GM12891 (cell line): ENCODE results near the gene SORCS1.

Source experiments
- PAX5 ChIP-seq: IDR thresholded peaks from 2 replicates; pipeline ENCODE4 v1.6.1; 2011; ENCODE audit warnings: low read length, moderate library complexity, mild to moderate bottlenecking; ENCODE audit not compliant: insufficient read depth, severe bottlenecking
- POLR2A ChIP-seq: IDR thresholded peaks from 2 replicates; pipeline ENCODE4 v1.6.1; 2011; ENCODE audit warnings: low read depth, low read length, control low read depth
- POLR2AphosphoS5 ChIP-seq: IDR thresholded peaks from 2 replicates; pipeline ENCODE4 v1.6.1; 2011; ENCODE audit warnings: low read depth, low read length, control low read depth
- POU2F2 ChIP-seq: IDR thresholded peaks from 2 replicates; pipeline ENCODE4 v1.6.1; 2011; ENCODE audit warnings: low read depth, mild to moderate bottlenecking, control low read depth, low read length, moderate library complexity
- SPI1 ChIP-seq: IDR thresholded peaks from 2 replicates; pipeline ENCODE4 v1.6.1; 2011; ENCODE audit warnings: low read depth, low read length, control low read depth

DNA sequence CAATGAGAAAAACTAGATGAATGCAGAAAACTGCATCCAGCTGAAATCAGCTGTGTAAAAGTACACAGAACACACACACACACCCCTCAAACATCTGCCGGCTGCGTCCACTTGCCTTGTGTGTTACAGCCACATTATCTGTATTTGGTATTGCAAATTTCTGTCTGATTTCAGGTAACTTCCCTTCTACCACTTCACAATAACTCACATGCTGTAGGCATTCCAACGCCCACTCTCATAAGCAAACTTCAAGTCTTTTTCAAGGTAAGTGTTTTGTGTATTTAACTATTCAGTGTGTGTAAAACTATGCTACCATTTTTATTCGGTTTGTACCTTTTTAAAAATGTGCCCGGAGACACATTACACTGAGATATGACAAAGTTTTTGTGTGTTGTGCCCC, 594.2 kb downstream of the SORCS1 start:
- TF ChIP-seq POLR2A (no peak), POU2F2 (no peak), POLR2AphosphoS5 (no peak), SPI1 (no peak), PAX5 (no peak)
